Naive thymus-derived CD8-positive, alpha-beta T cell (primary cell): ENCODE measurements around the gene SLIT3. TPM values are rescaled to one million over a fixed set of nuclear protein-coding genes. Genes with fewer than 3 reads are reported as not detected.

Experiments used
- ATAC-seq, 2 donors: fragments of 150-1000 bp; cut with Tn5 transposase in 1 of 2; sonication (Bioruptor Pico), chemical (Tn5 transposase) in 1 of 2; 1 replicate in 1 of 2; 2 replicates in 1 of 2; pipeline ENCODE4 v1.10.0; 2021; ENCODE audit warnings: mild to moderate bottlenecking in 2 of 2, moderate library complexity in 2 of 2
- POLR2A ChIA-PET: fragments of 350-600 bp; sonication (Branson Sonifier 250); formaldehyde crosslinking; loops from one replicate; lab custom pipeline; 2021; ENCODE audit warnings: antibody characterized with exemption; lab: Charles Lee
- DNase-seq, 10 donors: peaks; one replicate each; pipeline versions ENCODE4 v3.0.0 to v3.0.0-alpha.2; 2020 to 2022
- H3K27ac Mint-ChIP-seq, 10 donors: one replicate each; pipeline ENCODE4 v1.8.0; 2020 to 2022; ENCODE audit warnings: mild to moderate bottlenecking in 10 of 10, mixed read lengths in 10 of 10, moderate library complexity in 4 of 10, inconsistent platforms in 1 of 10
- H3K27me3 Mint-ChIP-seq, 5 donors: one replicate each; pipeline ENCODE4 v1.8.0; 2021 to 2022; ENCODE audit warnings: mixed read lengths in 5 of 5
- H3K36me3 Mint-ChIP-seq, 3 donors: one replicate each; pipeline ENCODE4 v1.8.0; 2020 to 2022; ENCODE audit warnings: mixed read lengths in 3 of 3, mild to moderate bottlenecking in 2 of 3, inconsistent platforms in 1 of 3
- H3K4me1 Mint-ChIP-seq, 4 donors: one replicate each; pipeline ENCODE4 v1.8.0; 2021 to 2022; ENCODE audit warnings: mixed read lengths in 4 of 4
- H3K4me3 Mint-ChIP-seq, 10 donors: one replicate each; pipeline ENCODE4 v1.8.0; 2020 to 2022; ENCODE audit warnings: mild to moderate bottlenecking in 10 of 10, mixed read lengths in 10 of 10, moderate library complexity in 6 of 10, inconsistent platforms in 1 of 10
- H3K9me3 Mint-ChIP-seq, 9 donors: one replicate each; pipeline ENCODE4 v1.8.0; 2020 to 2022; ENCODE audit warnings: mixed read lengths in 9 of 9, mild to moderate bottlenecking in 3 of 9, inconsistent platforms in 1 of 9, moderate library complexity in 1 of 9
- polyA plus RNA-seq, 3 donors: library from polyadenylated mRNA; unstranded; fragments of 300-500 nt; fragmentation: Illumina TruSeq; gene quantifications; one replicate each; pipeline ENCODE4 v1.2.3, GENCODE V29; 2021
- total RNA-seq, 8 experiments: library from RNA in 2 of 8; stranded (reverse) in 2 of 8; gene quantifications; one replicate each; pipeline ENCODE4 v1.2.3 and lab custom pipeline; 2021 to 2026

The SLIT3 gene
- total and polyA plus RNA-seq, 5 experiments from 2014 or later, result not detected

GRCh38 chr5:169197343-169197742 is 103.6 kb downstream of the SLIT3 start:
- no peak for ATAC-seq
- no peaks in the 10 kb centered on the region for H3K36me3 Mint-ChIP-seq
- POLR2A ChIA-PET, result no interaction called here

GRCh38 chr5:169196059-169196458 is 104.9 kb downstream of the SLIT3 start:
- DNase-seq (no peak), ATAC-seq (no peak)
- no peak overlapping the region for H3K27ac Mint-ChIP-seq
- no peaks in the 10 kb centered on the region for H3K4me1 Mint-ChIP-seq
- no peaks in the 10 kb centered on the region for H3K9me3 Mint-ChIP-seq
- POLR2A ChIA-PET, result no interaction called here
- H3K4me3 Mint-ChIP-seq, result no peak overlapping the region
- H3K27me3 Mint-ChIP-seq, result peaks cover 0 to 18% (median 1%) of the 10 kb centered on the region in 5 donors
- H3K36me3 Mint-ChIP-seq, result no peaks in the 10 kb centered on the region

More at GRCh38 chr5:169197343-169197742, 103.6 kb downstream of the SLIT3 start:
- no peak for DNase-seq
- Mint-ChIP-seq H3K4me3 (no peak overlapping the region), H3K4me1 (no peaks in the 10 kb centered on the region), H3K27me3 (peaks cover 0 to 18% (median 2%) of the 10 kb centered on the region in 5 donors), H3K9me3 (peaks cover 0 to 7% (median 0%) of the 10 kb centered on the region in 9 donors), H3K27ac (no peak overlapping the region)

GRCh38 chr5:169195601-169196000 is 105.3 kb downstream of the SLIT3 start:
- no peak overlapping the region for H3K27ac Mint-ChIP-seq
- POLR2A ChIA-PET, result no interaction called here
- ATAC-seq (no peak), DNase-seq (no peak)
- peaks cover 0 to 18% (median 1%) of the 10 kb centered on the region in 5 donors for H3K27me3 Mint-ChIP-seq
- no peaks in the 10 kb centered on the region for H3K36me3 Mint-ChIP-seq
- H3K4me1 Mint-ChIP-seq, result no peaks in the 10 kb centered on the region
- H3K4me3 Mint-ChIP-seq, result no peak overlapping the region
- H3K9me3 Mint-ChIP-seq, result no peaks in the 10 kb centered on the region

GRCh38 chr5:169192536-169192935 is 108.4 kb downstream of the SLIT3 start:
- peaks cover 0 to 14% (median 3%) of the 10 kb centered on the region in 5 donors for H3K27me3 Mint-ChIP-seq
- H3K9me3 Mint-ChIP-seq, result no peaks in the 10 kb centered on the region
- ATAC-seq (no peak), DNase-seq (no peak)
- H3K4me1 Mint-ChIP-seq, result peaks cover 0 to 2% (median 0%) of the 10 kb centered on the region in 4 donors
- H3K27ac Mint-ChIP-seq, result peak overlapping the region in 1 of 10 donors; percentile 36
- no peak overlapping the region for H3K4me3 Mint-ChIP-seq
- H3K36me3 Mint-ChIP-seq, result no peaks in the 10 kb centered on the region
- POLR2A ChIA-PET, result no interaction called here

- H3K27ac Mint-ChIP-seq, result no peak overlapping the region
- H3K4me3 Mint-ChIP-seq, result no peak overlapping the region
- POLR2A ChIA-PET, result no interaction called here
- DNase-seq (no peak), ATAC-seq (no peak)
- peaks cover 0 to 14% (median 3%) of the 10 kb centered on the region in 5 donors for H3K27me3 Mint-ChIP-seq
- no peaks in the 10 kb centered on the region for H3K36me3 Mint-ChIP-seq
- H3K9me3 Mint-ChIP-seq, result no peaks in the 10 kb centered on the region
- H3K4me1 Mint-ChIP-seq, result peaks cover 0 to 2% (median 0%) of the 10 kb centered on the region in 4 donors
These were observed 110.1 kb downstream of the SLIT3 start for GRCh38 chr5:169190849-169191248.

GRCh38 chr5:169185626-169186025 is 115.3 kb downstream of the SLIT3 start:
- no peak overlapping the region for H3K4me3 Mint-ChIP-seq
- no peak for ATAC-seq

GRCh38 chr5:169183576-169183975 is 117.4 kb downstream of the SLIT3 start:
- H3K27ac Mint-ChIP-seq, result no peak overlapping the region
- peaks cover 0 to 1% (median 0%) of the 10 kb centered on the region in 9 donors for H3K9me3 Mint-ChIP-seq
- POLR2A ChIA-PET, result no interaction called here
- no peaks in the 10 kb centered on the region for H3K36me3 Mint-ChIP-seq
- H3K27me3 Mint-ChIP-seq, result peaks cover 0 to 2% (median 0%) of the 10 kb centered on the region in 5 donors
- H3K4me1 Mint-ChIP-seq, result no peaks in the 10 kb centered on the region
- DNase-seq (no peak), ATAC-seq (no peak)
- H3K4me3 Mint-ChIP-seq, result no peak overlapping the region

More at GRCh38 chr5:169185626-169186025, 115.3 kb downstream of the SLIT3 start:
- H3K27ac Mint-ChIP-seq, result no peak overlapping the region
- peaks cover 0 to 1% (median 0%) of the 10 kb centered on the region in 9 donors for H3K9me3 Mint-ChIP-seq
- DNase-seq, result no peak
- POLR2A ChIA-PET, result no interaction called here
- H3K27me3 Mint-ChIP-seq, result peaks cover 0 to 9% (median 3%) of the 10 kb centered on the region in 5 donors
- peaks cover 0 to 2% (median 0%) of the 10 kb centered on the region in 4 donors for H3K4me1 Mint-ChIP-seq
- H3K36me3 Mint-ChIP-seq, result no peaks in the 10 kb centered on the region

- DNase-seq, result no peak
- no peaks in the 10 kb centered on the region for H3K4me1 Mint-ChIP-seq
- no peaks in the 10 kb centered on the region for H3K27me3 Mint-ChIP-seq
- H3K27ac Mint-ChIP-seq, result no peak overlapping the region
- POLR2A ChIA-PET, result no interaction called here
- H3K36me3 Mint-ChIP-seq, result no peaks in the 10 kb centered on the region
- H3K4me3 Mint-ChIP-seq, result no peak overlapping the region
- ATAC-seq, result no peak
- H3K9me3 Mint-ChIP-seq, result peaks cover 0 to 1% (median 0%) of the 10 kb centered on the region in 9 donors
These were observed 118.1 kb downstream of the SLIT3 start for GRCh38 chr5:169182797-169183196.

- ATAC-seq, result no peak
- POLR2A ChIA-PET, result no interaction called here
- H3K36me3 Mint-ChIP-seq, result no peaks in the 10 kb centered on the region
- no peaks in the 10 kb centered on the region for H3K4me1 Mint-ChIP-seq
- H3K27me3 Mint-ChIP-seq, result no peaks in the 10 kb centered on the region
- H3K9me3 Mint-ChIP-seq, result peaks cover 0 to 1% (median 0%) of the 10 kb centered on the region in 9 donors
- no peak overlapping the region for H3K4me3 Mint-ChIP-seq
- no peak for DNase-seq
- no peak overlapping the region for H3K27ac Mint-ChIP-seq
These were observed 119.1 kb downstream of the SLIT3 start for GRCh38 chr5:169181814-169182213.

- DNase-seq, result no peak
- no peak overlapping the region for H3K4me3 Mint-ChIP-seq
- H3K9me3 Mint-ChIP-seq, result peaks cover 0 to 3% (median 0%) of the 10 kb centered on the region in 9 donors
- H3K36me3 Mint-ChIP-seq, result no peaks in the 10 kb centered on the region
- ATAC-seq, result no peak
- no peaks in the 10 kb centered on the region for H3K4me1 Mint-ChIP-seq
- H3K27ac Mint-ChIP-seq, result no peak overlapping the region
- peaks cover 0 to 3% (median 0%) of the 10 kb centered on the region in 5 donors for H3K27me3 Mint-ChIP-seq
- POLR2A ChIA-PET, result no interaction called here
These were observed 122.2 kb downstream of the SLIT3 start for GRCh38 chr5:169178754-169179153.

- no peak for DNase-seq
- H3K4me1 Mint-ChIP-seq, result no peaks in the 10 kb centered on the region
- H3K27me3 Mint-ChIP-seq, result peaks cover 0 to 3% (median 0%) of the 10 kb centered on the region in 5 donors
- ATAC-seq, result no peak
- H3K36me3 Mint-ChIP-seq, result no peaks in the 10 kb centered on the region
- H3K27ac Mint-ChIP-seq, result no peak overlapping the region
- H3K9me3 Mint-ChIP-seq, result peaks cover 0 to 3% (median 0%) of the 10 kb centered on the region in 9 donors
- POLR2A ChIA-PET, result no interaction called here
- H3K4me3 Mint-ChIP-seq, result no peak overlapping the region
These were observed 122.7 kb downstream of the SLIT3 start for GRCh38 chr5:169178274-169178673.

GRCh38 chr5:169176709-169177694 is 123.9 kb downstream of the SLIT3 start:
- POLR2A ChIA-PET, result no interaction called here
- Mint-ChIP-seq H3K4me1 (no peaks in the 10 kb centered on the region), H3K27me3 (peaks cover 0 to 3% (median 0%) of the 10 kb centered on the region in 5 donors), H3K9me3 (peaks cover 0 to 3% (median 0%) of the 10 kb centered on the region in 9 donors), H3K27ac (no peak overlapping the region), H3K4me3 (no peak overlapping the region), H3K36me3 (no peaks in the 10 kb centered on the region)
- ATAC-seq, result no peak
- no peak for DNase-seq

- Mint-ChIP-seq H3K36me3 (peaks cover 0 to 3% (median 0%) of the 10 kb centered on the region in 3 donors), H3K27ac (no peak overlapping the region), H3K4me3 (no peak overlapping the region), H3K4me1 (no peaks in the 10 kb centered on the region), H3K27me3 (peaks cover 0 to 7% (median 0%) of the 10 kb centered on the region in 5 donors), H3K9me3 (peaks cover 0 to 7% (median 0%) of the 10 kb centered on the region in 9 donors)
- POLR2A ChIA-PET, result no interaction called here
- no peak for DNase-seq
- ATAC-seq, result no peak
These were observed 125.2 kb downstream of the SLIT3 start for GRCh38 chr5:169175733-169176132.
